Astrocyte (in vitro differentiated cells and primary cell): ENCODE data around the gene DAGLA. TPM values are rescaled to one million over a fixed set of nuclear protein-coding genes. Genes with fewer than 3 reads are reported as not detected.

Experiments used
- DNase-seq: peaks from one replicate; pipeline ENCODE4 v3.0.0-alpha.2; 2010; ENCODE audit warnings: low read depth
- FAIRE-seq: peaks from 2 replicates; lab custom pipeline; 2011; peaks lifted over from hg19 to GRCh38; lab: Jason Lieb, UNC
- H2AFZ ChIP-seq: 2 replicates; pipeline ENCODE4 v1.6.0; 2012; ENCODE audit warnings: low read depth, low read length, inconsistent platforms
- H3K27ac ChIP-seq: 2 replicates; pipeline ENCODE4 v1.5.1; 2011; ENCODE audit warnings: low read depth, low read length, inconsistent platforms
- H3K27me3 ChIP-seq: 2 replicates; pipeline ENCODE4 v1.6.0; 2011; ENCODE audit warnings: low read length, inconsistent platforms; ENCODE audit not compliant: insufficient read depth
- H3K36me3 ChIP-seq: 2 replicates; pipeline ENCODE4 v1.5.1; 2011; ENCODE audit warnings: low read length, inconsistent platforms; ENCODE audit not compliant: insufficient read depth
- H3K4me1 ChIP-seq: 2 replicates; pipeline ENCODE4 v1.5.1; 2011; ENCODE audit warnings: low read length, inconsistent platforms; ENCODE audit not compliant: insufficient read depth
- H3K4me2 ChIP-seq: 2 replicates; pipeline ENCODE4 v1.6.0; 2012; ENCODE audit warnings: low read length, inconsistent platforms
- H3K4me3 ChIP-seq: 2 replicates; pipeline ENCODE4 v1.5.1; 2011; ENCODE audit warnings: low read depth, mild to moderate bottlenecking, low read length, inconsistent platforms; ENCODE audit not compliant: insufficient read depth
- H3K79me2 ChIP-seq: 2 replicates; pipeline ENCODE4 v1.6.0; 2012; ENCODE audit warnings: mild to moderate bottlenecking, low read length, inconsistent platforms; ENCODE audit not compliant: insufficient read depth
- H3K9ac ChIP-seq: 2 replicates; pipeline ENCODE4 v1.6.0; 2012; ENCODE audit warnings: mild to moderate bottlenecking, low read length, inconsistent platforms
- H3K9me3 ChIP-seq: 2 replicates; pipeline ENCODE4 v1.5.1; 2012; ENCODE audit warnings: low read depth, mild to moderate bottlenecking, low read length, inconsistent platforms; ENCODE audit not compliant: insufficient read depth
- H4K20me1 ChIP-seq: 2 replicates; pipeline ENCODE4 v1.6.0; 2012; ENCODE audit warnings: low read length, inconsistent platforms; ENCODE audit not compliant: insufficient read depth
- H3K27ac Mint-ChIP-seq: one replicate; pipeline ENCODE4 v1.8.0; 2021; ENCODE audit warnings: mild to moderate bottlenecking, mixed read lengths; ENCODE audit not compliant: unreplicated experiment
- H3K27me3 Mint-ChIP-seq: one replicate; pipeline ENCODE4 v1.8.0; 2021; ENCODE audit warnings: low read depth, mixed read lengths; ENCODE audit not compliant: unreplicated experiment
- H3K36me3 Mint-ChIP-seq: one replicate; pipeline ENCODE4 v1.8.0; 2021; ENCODE audit warnings: low read depth, mixed read lengths; ENCODE audit not compliant: unreplicated experiment
- H3K4me1 Mint-ChIP-seq: one replicate; pipeline ENCODE4 v1.8.0; 2021; ENCODE audit warnings: low read depth, mixed read lengths; ENCODE audit not compliant: unreplicated experiment
- H3K4me3 Mint-ChIP-seq: one replicate; pipeline ENCODE4 v1.8.0; 2021; ENCODE audit warnings: mild to moderate bottlenecking, moderate library complexity, mixed read lengths; ENCODE audit not compliant: unreplicated experiment
- H3K9me3 Mint-ChIP-seq: one replicate; pipeline ENCODE4 v1.8.0; 2021; ENCODE audit warnings: mild to moderate bottlenecking, mixed read lengths; ENCODE audit not compliant: unreplicated experiment
- EZH2 ChIP-seq: IDR thresholded peaks from 2 replicates; pipeline ENCODE4 v1.6.1; 2012; ENCODE audit warnings: mild to moderate bottlenecking, low read length, inconsistent platforms; ENCODE audit not compliant: insufficient read depth
- total RNA-seq: library from RNA; stranded (reverse); gene quantifications from 2 replicates; pipeline ENCODE4 v1.2.1, GENCODE V29; 2021
- TF ChIP-seq, protein P1 (sequence below): IDR thresholded peaks from 2 replicates; pipeline ENCODE4 v1.5.1; 2011; ENCODE audit warnings: low read depth, mild to moderate bottlenecking, inconsistent platforms, low read length, moderate library complexity; ENCODE audit not compliant: insufficient read depth

The DAGLA gene
- total RNA-seq, 1 donor from 2014 or later = 5.5 TPM

DNA sequence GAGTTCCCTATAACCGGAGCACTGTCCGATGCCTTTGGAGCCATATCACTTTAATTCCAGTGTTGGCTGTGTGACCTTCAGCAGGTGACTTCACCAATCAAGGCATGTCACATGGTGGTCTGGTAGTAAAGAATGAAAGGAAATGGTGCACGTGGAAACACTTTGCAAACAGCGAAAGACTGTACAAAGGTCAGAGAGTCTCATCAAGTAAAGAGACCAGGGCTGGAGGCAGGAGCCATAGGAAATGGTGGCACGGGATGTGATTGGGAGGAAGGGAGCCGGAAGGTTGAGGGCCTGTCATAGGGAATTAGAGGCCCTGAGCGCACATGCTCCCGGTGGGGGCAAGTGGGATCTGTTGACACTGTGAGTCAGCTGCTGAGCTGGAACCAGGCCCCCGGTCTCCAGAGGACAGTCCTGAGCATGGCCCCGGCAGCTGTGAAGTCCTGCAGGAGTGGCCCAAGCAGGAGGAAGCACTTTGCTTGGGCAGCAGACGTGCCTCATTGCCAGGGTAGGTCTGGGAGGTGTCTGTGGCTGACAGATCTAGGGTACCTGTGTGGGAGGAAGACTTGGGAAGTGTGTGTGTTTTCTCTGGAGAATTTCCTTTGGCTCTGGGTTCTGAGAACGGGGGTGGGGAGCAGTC, 2.0 kb downstream of the DAGLA start:
- FAIRE-seq = no peak
- H3K27me3 ChIP-seq = peaks cover 4% of the 10 kb centered on the region

DNA sequence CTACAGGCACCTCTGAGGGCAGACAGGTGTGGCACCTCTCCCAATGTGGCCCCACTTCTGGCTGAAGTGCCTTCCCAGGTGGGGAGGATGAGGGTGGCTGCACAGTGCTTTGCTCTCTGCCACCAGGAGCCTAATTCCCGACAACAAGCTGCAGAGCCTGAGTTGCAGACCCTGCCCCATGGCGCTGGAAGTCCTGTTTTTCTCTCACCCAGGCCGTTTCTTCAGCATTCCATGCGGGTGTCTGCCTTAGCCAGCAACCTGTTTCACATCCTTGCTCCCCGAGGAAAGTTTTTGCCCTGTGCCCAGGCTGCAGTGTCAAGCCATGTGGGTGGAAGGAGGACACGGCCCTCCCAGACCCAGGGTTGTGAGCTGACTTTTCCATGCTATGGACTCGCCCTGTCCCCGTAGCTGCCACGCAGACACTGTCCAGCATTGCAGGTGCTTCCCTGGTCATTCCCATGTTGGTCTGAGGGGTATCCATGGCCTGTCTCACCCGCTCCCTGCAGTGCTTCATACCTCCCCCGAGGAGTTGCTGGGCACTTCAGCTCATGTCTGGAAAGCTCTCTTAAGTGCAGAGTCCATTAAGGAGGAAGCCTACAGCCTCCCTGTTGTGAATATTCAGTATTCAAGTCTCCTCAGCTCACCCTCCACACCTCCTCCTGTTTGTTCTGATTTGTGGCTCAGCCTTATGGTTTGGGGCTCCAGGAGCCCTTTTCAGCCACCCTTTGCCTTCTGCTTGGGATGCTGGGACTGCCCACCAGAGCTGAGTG, 2.9 kb downstream of the DAGLA start:
- no peak overlapping the region for H3K27ac Mint-ChIP-seq
- peaks cover 39% of the 10 kb centered on the region for H3K4me1 ChIP-seq
- peaks cover 2% of the 10 kb centered on the region for H3K9me3 Mint-ChIP-seq
- H3K36me3 Mint-ChIP-seq = peaks cover 1% of the 10 kb centered on the region
- no peak overlapping the region for H3K4me2 ChIP-seq
- H3K9me3 ChIP-seq = no peaks in the 10 kb centered on the region
- H3K4me3 Mint-ChIP-seq = no peak overlapping the region
- H3K27me3 ChIP-seq = peaks cover under 1% of the 10 kb centered on the region
- H3K79me2 ChIP-seq = peaks cover 19% of the 10 kb centered on the region
- no peak overlapping the region for H3K4me3 ChIP-seq
- peaks cover 20% of the 10 kb centered on the region for H3K4me1 Mint-ChIP-seq
- FAIRE-seq (no peak), DNase-seq (no peak)
- no peak overlapping the region for H3K9ac ChIP-seq
- H2AFZ ChIP-seq = no peak overlapping the region
- no peak overlapping the region for H3K27ac ChIP-seq
- no peak for TF ChIP-seq EZH2
- TF ChIP-seq, protein P1, sequence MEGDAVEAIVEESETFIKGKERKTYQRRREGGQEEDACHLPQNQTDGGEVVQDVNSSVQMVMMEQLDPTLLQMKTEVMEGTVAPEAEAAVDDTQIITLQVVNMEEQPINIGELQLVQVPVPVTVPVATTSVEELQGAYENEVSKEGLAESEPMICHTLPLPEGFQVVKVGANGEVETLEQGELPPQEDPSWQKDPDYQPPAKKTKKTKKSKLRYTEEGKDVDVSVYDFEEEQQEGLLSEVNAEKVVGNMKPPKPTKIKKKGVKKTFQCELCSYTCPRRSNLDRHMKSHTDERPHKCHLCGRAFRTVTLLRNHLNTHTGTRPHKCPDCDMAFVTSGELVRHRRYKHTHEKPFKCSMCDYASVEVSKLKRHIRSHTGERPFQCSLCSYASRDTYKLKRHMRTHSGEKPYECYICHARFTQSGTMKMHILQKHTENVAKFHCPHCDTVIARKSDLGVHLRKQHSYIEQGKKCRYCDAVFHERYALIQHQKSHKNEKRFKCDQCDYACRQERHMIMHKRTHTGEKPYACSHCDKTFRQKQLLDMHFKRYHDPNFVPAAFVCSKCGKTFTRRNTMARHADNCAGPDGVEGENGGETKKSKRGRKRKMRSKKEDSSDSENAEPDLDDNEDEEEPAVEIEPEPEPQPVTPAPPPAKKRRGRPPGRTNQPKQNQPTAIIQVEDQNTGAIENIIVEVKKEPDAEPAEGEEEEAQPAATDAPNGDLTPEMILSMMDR = no peak
- peaks cover 32% of the 10 kb centered on the region for H4K20me1 ChIP-seq
- H3K36me3 ChIP-seq = no peaks in the 10 kb centered on the region
- peaks cover 3% of the 10 kb centered on the region for H3K27me3 Mint-ChIP-seq

More for the DNA sequence above, 2.0 kb downstream of the DAGLA start:
- Mint-ChIP-seq H3K27me3 (peaks cover 3% of the 10 kb centered on the region), H3K4me3 (no peak overlapping the region), H3K27ac (no peak overlapping the region), H3K36me3 (peaks cover 1% of the 10 kb centered on the region), H3K4me1 (peaks cover 20% of the 10 kb centered on the region), H3K9me3 (peaks cover 2% of the 10 kb centered on the region)
- Histone ChIP-seq H3K4me1 (peaks cover 39% of the 10 kb centered on the region), H4K20me1 (peaks cover 32% of the 10 kb centered on the region), H3K27ac (no peak overlapping the region), H2AFZ (no peak overlapping the region), H3K9ac (no peak overlapping the region), H3K4me3 (no peak overlapping the region), H3K4me2 (peak overlapping the region; percentile 48), H3K36me3 (no peaks in the 10 kb centered on the region), H3K79me2 (peaks cover 19% of the 10 kb centered on the region), H3K9me3 (no peaks in the 10 kb centered on the region)
- TF ChIP-seq EZH2 = no peak
- TF ChIP-seq, protein P1 = no peak
- DNase-seq = no peak
